ENCODE measurements around the gene DCP1A. TPM values are rescaled to one million over a fixed set of nuclear protein-coding genes. Genes with fewer than 3 reads are reported as not detected.

Gene DCP1A
- total RNA-seq, 1 donor from 2014 or later: 25.0 TPM

GRCh38 chr3:53242642-53243041, 104.7 kb downstream of the DCP1A start:
- Histone ChIP-seq H3K9ac (ENCODE audit: low read length) (no peak overlapping the region), H3K36me3 (ENCODE audit: insufficient read depth, low read length) (peaks cover 9% of the 10 kb centered on the region), H4K20me1 (ENCODE audit: insufficient read depth, low read length) (peaks cover 81% of the 10 kb centered on the region), H2AFZ (ENCODE audit: low read depth, low read length) (no peak overlapping the region), H3K27ac (ENCODE audit: low read depth, low read length) (peak overlapping the region; percentile 4), H3K9me3 (ENCODE audit: insufficient read depth, low read depth, low read length) (no peaks in the 10 kb centered on the region), H3K4me2 (ENCODE audit: low read length) (no peak overlapping the region), H3K79me2 (ENCODE audit: insufficient read depth, low read length) (peaks cover 82% of the 10 kb centered on the region), H3K4me1 (ENCODE audit: insufficient read depth, low read length) (peaks cover 31% of the 10 kb centered on the region), H3K27me3 (ENCODE audit: insufficient read depth, low read length) (no peaks in the 10 kb centered on the region), H3K4me3 (ENCODE audit: insufficient read depth, low read depth, low read length) (no peak overlapping the region)
- Mint-ChIP-seq H3K4me3 (ENCODE audit: unreplicated experiment) (no peak overlapping the region), H3K4me1 (ENCODE audit: low read depth, unreplicated experiment) (peaks cover 23% of the 10 kb centered on the region), H3K27me3 (ENCODE audit: low read depth, unreplicated experiment) (no peaks in the 10 kb centered on the region), H3K27ac (ENCODE audit: unreplicated experiment) (peak overlapping the region; percentile 69), H3K36me3 (ENCODE audit: low read depth, unreplicated experiment) (peaks cover 8% of the 10 kb centered on the region), H3K9me3 (ENCODE audit: unreplicated experiment) (no peaks in the 10 kb centered on the region)
- DNase-seq (ENCODE audit: low read depth): no peak
- TF ChIP-seq CTCF (IDR thresholded peaks at IDR 0.05; ENCODE audit: insufficient read depth, low read depth, low read length) (no peak), EZH2 (IDR thresholded peaks at IDR 0.05; ENCODE audit: insufficient read depth, low read length) (no peak)
- FAIRE-seq: no peak

- no peaks in the 10 kb centered on the region for H3K27me3 Mint-ChIP-seq (ENCODE audit: low read depth, unreplicated experiment)
- Histone ChIP-seq H3K27me3 (ENCODE audit: insufficient read depth, low read length) (no peaks in the 10 kb centered on the region), H3K79me2 (ENCODE audit: insufficient read depth, low read length) (peaks cover 80% of the 10 kb centered on the region), H2AFZ (ENCODE audit: low read depth, low read length) (no peak overlapping the region), H4K20me1 (ENCODE audit: insufficient read depth, low read length) (peaks cover 77% of the 10 kb centered on the region), H3K4me2 (ENCODE audit: low read length) (no peak overlapping the region), H3K27ac (ENCODE audit: low read depth, low read length) (no peak overlapping the region), H3K36me3 (ENCODE audit: insufficient read depth, low read length) (peaks cover 12% of the 10 kb centered on the region), H3K9ac (ENCODE audit: low read length) (no peak overlapping the region), H3K4me1 (ENCODE audit: insufficient read depth, low read length) (peaks cover 36% of the 10 kb centered on the region), H3K4me3 (ENCODE audit: insufficient read depth, low read depth, low read length) (no peak overlapping the region), H3K9me3 (ENCODE audit: insufficient read depth, low read depth, low read length) (no peaks in the 10 kb centered on the region)
- TF ChIP-seq EZH2 (IDR thresholded peaks at IDR 0.05; ENCODE audit: insufficient read depth, low read length): no peak
- TF ChIP-seq CTCF (IDR thresholded peaks at IDR 0.05; ENCODE audit: insufficient read depth, low read depth, low read length): no peak
- H3K36me3 Mint-ChIP-seq (ENCODE audit: low read depth, unreplicated experiment): peaks cover 8% of the 10 kb centered on the region
- no peak for FAIRE-seq
- DNase-seq (ENCODE audit: low read depth): no peak
- H3K4me1 Mint-ChIP-seq (ENCODE audit: low read depth, unreplicated experiment): peaks cover 27% of the 10 kb centered on the region
- H3K4me3 Mint-ChIP-seq (ENCODE audit: unreplicated experiment): no peak overlapping the region
- H3K27ac Mint-ChIP-seq (ENCODE audit: unreplicated experiment): peak overlapping the region; percentile 69
- no peaks in the 10 kb centered on the region for H3K9me3 Mint-ChIP-seq (ENCODE audit: unreplicated experiment)
Measured at GRCh38 chr3:53242155-53242554, 105.2 kb downstream of the DCP1A start.
